Karpas-422 (cell line): ENCODE data around the gene CRPPA. TPM values are rescaled to one million over a fixed set of nuclear protein-coding genes. Genes with fewer than 3 reads are reported as not detected.

ENCODE experiments used
- DNase-seq: peaks from one replicate; pipeline ENCODE4 v3.0.0-alpha.2; 2015
- H2AFZ ChIP-seq: fragments of 200-600 bp; sonication (generic); 2 replicates; pipeline ENCODE4 v1.6.1; 2014; ENCODE audit warnings: antibody characterized with exemption, low read length, mixed read lengths
- H3K27ac ChIP-seq: fragments of 200-600 bp; sonication (generic); 2 replicates; pipeline ENCODE4 v1.5.1; 2014; ENCODE audit warnings: mild to moderate bottlenecking, low read length, moderate library complexity
- H3K27me3 ChIP-seq: fragments of 200-600 bp; sonication (generic); 2 replicates; pipeline ENCODE4 v1.6.1; 2014; ENCODE audit warnings: low read length, mixed read lengths
- H3K36me3 ChIP-seq: fragments of 200-600 bp; sonication (generic); 2 replicates; pipeline ENCODE4 v1.6.1; 2014; ENCODE audit warnings: low read length, mixed read lengths; ENCODE audit not compliant: insufficient read depth
- H3K4me1 ChIP-seq: fragments of 200-600 bp; sonication (generic); 2 replicates; pipeline ENCODE4 v1.6.1; 2014; ENCODE audit warnings: mild to moderate bottlenecking, low read length, mixed read lengths
- H3K4me2 ChIP-seq: fragments of 200-600 bp; sonication (generic); 2 replicates; pipeline ENCODE4 v1.6.1; 2014; ENCODE audit warnings: low read length, low read depth, mild to moderate bottlenecking; ENCODE audit not compliant: poor library complexity, severe bottlenecking
- H3K4me3 ChIP-seq: fragments of 200-600 bp; sonication (generic); 2 replicates; pipeline ENCODE4 v1.5.1; 2014; ENCODE audit warnings: mild to moderate bottlenecking, antibody characterized with exemption, low read length, mixed read lengths
- H3K79me2 ChIP-seq: fragments of 200-600 bp; sonication (generic); 2 replicates; pipeline ENCODE4 v1.6.1; 2014; ENCODE audit warnings: mild to moderate bottlenecking, low read length, mixed read lengths
- H3K9ac ChIP-seq: fragments of 200-600 bp; sonication (generic); 2 replicates; pipeline ENCODE4 v1.6.0; 2014; ENCODE audit warnings: low read length
- H3K9me2 ChIP-seq: fragments of 200-600 bp; sonication (generic), shearing (Covaris generic); replicated peaks from 2 replicates; pipeline ENCODE4 v1.6.0; 2014; ENCODE audit warnings: mild to moderate bottlenecking, low read length, moderate library complexity; ENCODE audit not compliant: insufficient read depth
- H3K9me3 ChIP-seq: fragments of 300-700, 200-600 bp; sonication (generic); 2 replicates; pipeline ENCODE4 v1.6.1; 2014; ENCODE audit warnings: low read length, mixed read lengths
- H4K20me1 ChIP-seq: fragments of 200-600 bp; sonication (generic); 2 replicates; pipeline ENCODE4 v1.6.1; 2014; ENCODE audit warnings: mild to moderate bottlenecking, antibody characterized with exemption, low read length, low read depth; ENCODE audit not compliant: insufficient read depth
- total RNA-seq: library from RNA; depleted of rRNA; stranded (reverse); fragments of >200 nt; shearing (Covaris generic); gene quantifications from 2 replicates; pipeline ENCODE4 v1.2.3, GENCODE V29; 2014; ENCODE audit warnings: low replicate concordance

CRPPA gene
- total RNA-seq, 1 experiment from 2014 or later: 0.07 TPM

DNA sequence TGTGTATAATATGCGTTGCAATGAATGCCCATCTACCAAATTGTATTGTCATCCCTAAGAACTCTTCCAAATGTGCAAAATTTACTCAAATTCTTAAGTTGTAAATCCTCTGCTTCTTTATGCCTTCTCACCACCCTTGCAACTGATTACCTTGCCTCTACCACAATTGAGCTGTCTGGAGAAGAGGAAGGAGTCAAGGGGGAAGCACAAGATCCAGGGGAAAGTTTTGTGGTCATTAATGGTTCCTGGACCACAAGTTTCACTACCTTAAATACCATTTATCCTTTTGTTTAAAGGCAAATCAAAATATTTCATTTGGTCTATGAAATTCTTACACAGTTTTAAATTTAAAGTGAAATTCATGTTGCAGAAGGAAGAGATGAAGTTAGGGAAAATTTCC is 16.7 kb downstream of the CRPPA start:
- Histone ChIP-seq H3K27ac (no peak overlapping the region), H3K9ac (no peak overlapping the region), H3K27me3 (no peaks in the 10 kb centered on the region), H2AFZ (no peak overlapping the region), H3K36me3 (no peaks in the 10 kb centered on the region), H3K9me2 (no peaks in the 10 kb centered on the region), H3K4me1 (no peaks in the 10 kb centered on the region), H3K79me2 (no peaks in the 10 kb centered on the region), H3K4me2 (no peak overlapping the region), H3K9me3 (peaks cover 9% of the 10 kb centered on the region), H4K20me1 (no peaks in the 10 kb centered on the region), H3K4me3 (no peak overlapping the region)
- DNase-seq: no peak

DNA sequence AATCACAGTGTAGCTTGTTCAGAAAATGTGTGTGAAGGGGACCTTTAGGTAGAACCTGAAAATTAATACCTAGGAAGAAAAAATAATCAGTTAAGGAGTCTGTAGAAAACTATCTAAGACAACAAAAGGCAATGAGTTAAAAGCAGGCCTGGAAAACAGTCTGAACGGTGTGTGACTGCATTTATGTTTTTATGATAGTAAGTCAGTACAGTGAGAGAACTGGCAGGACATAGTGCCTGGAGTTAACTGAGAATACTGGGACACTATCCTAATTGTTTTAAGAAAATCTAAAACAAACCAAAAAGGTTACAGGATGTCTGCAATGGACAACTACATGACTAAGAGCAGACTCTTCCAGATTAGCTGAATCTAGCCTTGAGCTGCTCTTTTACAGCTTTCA is 17.9 kb downstream of the CRPPA start:
- Histone ChIP-seq H3K36me3 (no peaks in the 10 kb centered on the region), H4K20me1 (no peaks in the 10 kb centered on the region), H3K79me2 (no peaks in the 10 kb centered on the region), H3K9me2 (no peaks in the 10 kb centered on the region), H3K4me2 (no peak overlapping the region), H3K4me1 (no peaks in the 10 kb centered on the region), H3K9ac (no peak overlapping the region), H3K27ac (no peak overlapping the region), H3K27me3 (no peaks in the 10 kb centered on the region), H3K4me3 (no peak overlapping the region), H3K9me3 (peaks cover 21% of the 10 kb centered on the region), H2AFZ (no peak overlapping the region)
- DNase-seq: no peak

DNA sequence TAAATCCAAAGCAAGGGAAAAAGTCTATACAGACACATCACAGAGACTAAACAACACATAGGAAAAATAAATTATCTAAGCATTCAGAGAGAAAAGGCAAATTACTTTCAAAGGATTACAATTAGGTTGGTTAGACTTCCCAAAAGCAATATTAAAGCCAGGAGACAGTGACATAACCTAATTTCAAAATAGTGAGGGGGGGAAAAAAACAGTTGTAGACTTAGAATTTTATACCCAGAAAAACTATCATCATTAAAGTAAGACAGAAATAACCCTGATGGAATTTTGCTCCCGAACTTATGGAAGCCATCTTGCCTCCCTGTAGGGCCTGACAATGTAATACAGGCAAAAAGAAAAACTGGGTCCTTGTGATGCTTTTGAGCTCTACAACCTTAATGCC is 18.4 kb downstream of the CRPPA start:
- Histone ChIP-seq H3K36me3 (no peaks in the 10 kb centered on the region), H3K9me3 (peaks cover 26% of the 10 kb centered on the region), H3K4me3 (no peak overlapping the region), H4K20me1 (no peaks in the 10 kb centered on the region), H3K4me2 (no peak overlapping the region), H3K9me2 (no peaks in the 10 kb centered on the region), H3K27me3 (no peaks in the 10 kb centered on the region), H3K27ac (no peak overlapping the region), H3K9ac (no peak overlapping the region), H2AFZ (no peak overlapping the region), H3K4me1 (no peaks in the 10 kb centered on the region), H3K79me2 (no peaks in the 10 kb centered on the region)
- no peak for DNase-seq

DNA sequence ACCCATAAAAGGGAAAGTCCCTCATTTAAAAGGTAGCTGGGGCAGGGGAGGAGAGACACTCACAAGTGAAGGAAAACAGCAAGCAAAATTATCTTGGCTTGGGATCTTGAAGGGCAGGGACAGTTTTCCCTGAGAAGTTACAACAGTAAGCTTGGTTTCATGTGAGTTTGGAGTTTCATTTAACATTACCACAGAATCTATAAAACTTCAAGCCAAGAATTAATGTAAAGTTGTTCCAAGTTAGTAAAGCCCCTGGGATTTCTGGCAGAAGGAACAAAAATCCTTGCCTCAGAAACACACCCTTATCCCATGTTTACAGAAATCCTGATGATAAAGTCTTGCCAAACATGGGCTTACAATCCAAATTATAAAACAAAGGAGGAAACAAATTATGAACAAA is 19.2 kb downstream of the CRPPA start:
- Histone ChIP-seq H3K36me3 (no peaks in the 10 kb centered on the region), H3K4me2 (no peak overlapping the region), H3K9ac (no peak overlapping the region), H3K4me1 (no peaks in the 10 kb centered on the region), H3K27me3 (no peaks in the 10 kb centered on the region), H4K20me1 (no peaks in the 10 kb centered on the region), H3K27ac (no peak overlapping the region), H3K4me3 (no peak overlapping the region), H3K9me3 (peaks cover 35% of the 10 kb centered on the region), H3K79me2 (no peaks in the 10 kb centered on the region), H3K9me2 (no peaks in the 10 kb centered on the region), H2AFZ (no peak overlapping the region)
- DNase-seq: no peak

DNA sequence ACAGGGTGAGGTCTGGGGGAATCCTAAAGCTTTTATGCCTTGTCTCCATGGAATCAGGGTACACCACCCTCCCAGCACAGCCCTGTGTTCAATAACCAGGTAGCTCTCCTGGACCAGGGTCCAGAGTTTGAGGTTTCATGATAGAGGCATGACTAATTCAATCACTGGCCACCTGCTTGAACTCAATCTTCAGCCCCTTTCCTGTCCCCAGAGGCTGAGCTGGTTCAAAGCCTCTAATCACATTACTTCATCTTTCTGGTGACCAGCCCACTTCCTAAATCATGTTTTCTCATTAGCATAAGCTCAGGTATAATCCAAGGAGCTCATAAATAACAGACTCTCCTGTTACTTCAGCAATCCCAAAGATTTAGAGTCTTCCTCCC is 20.5 kb downstream of the CRPPA start:
- Histone ChIP-seq H3K27ac (no peak overlapping the region), H3K4me3 (no peak overlapping the region), H3K9me3 (peaks cover 46% of the 10 kb centered on the region), H3K27me3 (no peaks in the 10 kb centered on the region), H3K9ac (no peak overlapping the region), H3K4me2 (no peak overlapping the region), H3K9me2 (no peaks in the 10 kb centered on the region), H3K79me2 (no peaks in the 10 kb centered on the region), H3K4me1 (no peaks in the 10 kb centered on the region), H3K36me3 (no peaks in the 10 kb centered on the region), H4K20me1 (no peaks in the 10 kb centered on the region), H2AFZ (no peak overlapping the region)
- DNase-seq: no peak

DNA sequence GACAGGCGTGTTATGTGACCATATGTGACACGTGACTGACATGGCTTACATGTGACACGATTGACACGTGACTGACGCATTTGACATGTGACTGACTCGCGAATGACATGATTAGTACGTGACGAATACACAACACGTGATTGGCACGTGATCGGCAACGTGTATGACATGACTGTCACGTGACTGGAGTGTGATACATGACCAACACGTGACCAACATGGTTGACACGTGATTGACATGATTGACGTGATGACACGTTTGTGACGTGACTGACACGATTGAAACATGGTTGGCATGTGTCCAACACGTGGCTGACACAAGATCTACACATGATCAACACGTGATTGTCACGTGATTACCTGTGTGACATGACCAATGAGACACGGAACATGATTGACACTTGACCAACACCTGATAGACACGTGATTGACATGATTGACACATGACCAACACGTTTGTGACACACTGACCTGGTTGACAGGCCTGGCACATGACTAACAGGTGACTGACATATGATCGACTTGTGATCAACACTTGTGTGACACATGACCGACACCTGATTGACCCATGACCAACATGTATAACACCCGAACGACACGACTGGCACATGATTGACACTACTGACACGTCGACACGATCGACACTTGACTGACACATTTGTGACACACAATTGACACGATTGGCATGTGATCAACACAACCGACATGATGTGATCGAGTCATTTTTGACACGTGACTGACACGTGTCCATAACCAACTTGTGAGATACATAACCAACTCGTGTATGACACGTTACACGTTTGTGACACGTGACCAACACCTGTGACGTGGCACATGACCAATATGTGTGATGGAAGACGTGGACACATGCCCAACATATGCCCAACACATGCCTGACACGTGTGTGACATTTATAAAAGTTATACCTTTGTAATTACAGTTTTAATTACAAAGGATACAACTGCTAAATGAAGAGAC is 21.1 kb downstream of the CRPPA start:
- Histone ChIP-seq H3K27ac (no peak overlapping the region), H3K9me3 (peaks cover 48% of the 10 kb centered on the region), H3K4me3 (no peak overlapping the region), H3K9me2 (no peaks in the 10 kb centered on the region), H3K27me3 (no peaks in the 10 kb centered on the region), H3K4me2 (no peak overlapping the region), H2AFZ (no peak overlapping the region), H3K36me3 (no peaks in the 10 kb centered on the region), H3K9ac (no peak overlapping the region), H4K20me1 (no peaks in the 10 kb centered on the region), H3K79me2 (no peaks in the 10 kb centered on the region), H3K4me1 (no peaks in the 10 kb centered on the region)
- no peak for DNase-seq

DNA sequence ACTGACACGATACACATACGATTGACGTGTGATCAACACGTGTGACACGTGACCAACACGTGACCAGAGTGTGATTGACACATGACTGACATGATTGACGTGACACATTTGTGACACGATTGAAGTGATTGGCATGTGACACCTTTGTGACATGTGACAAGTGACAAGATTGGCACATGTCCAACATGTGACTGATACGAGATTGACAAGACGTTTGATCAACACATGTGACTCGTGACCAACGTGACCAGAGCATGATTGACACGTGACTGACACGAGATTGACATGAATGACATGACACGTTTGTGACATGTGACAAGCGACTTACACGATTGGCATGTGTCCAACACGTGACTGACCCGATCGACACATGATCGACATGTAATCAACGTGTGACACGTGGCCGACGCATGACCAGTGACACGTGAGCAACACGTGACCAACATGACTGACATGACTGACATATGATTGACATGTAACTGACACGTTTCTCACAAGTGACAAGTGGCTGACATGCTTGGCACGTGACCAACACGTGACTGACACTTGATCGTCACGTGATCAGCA is 22.0 kb downstream of the CRPPA start:
- no peaks in the 10 kb centered on the region for H3K27me3 ChIP-seq
- H3K9me3 ChIP-seq: peaks cover 48% of the 10 kb centered on the region
- no peak overlapping the region for H3K4me3 ChIP-seq
- H2AFZ ChIP-seq: no peak overlapping the region
- H3K4me1 ChIP-seq: no peaks in the 10 kb centered on the region
- no peaks in the 10 kb centered on the region for H3K9me2 ChIP-seq
- H3K79me2 ChIP-seq: no peaks in the 10 kb centered on the region
- no peak overlapping the region for H3K4me2 ChIP-seq
- H3K9ac ChIP-seq: no peak overlapping the region
- H3K27ac ChIP-seq: no peak overlapping the region
- no peaks in the 10 kb centered on the region for H3K36me3 ChIP-seq
- no peak for DNase-seq
- H4K20me1 ChIP-seq: no peaks in the 10 kb centered on the region

DNA sequence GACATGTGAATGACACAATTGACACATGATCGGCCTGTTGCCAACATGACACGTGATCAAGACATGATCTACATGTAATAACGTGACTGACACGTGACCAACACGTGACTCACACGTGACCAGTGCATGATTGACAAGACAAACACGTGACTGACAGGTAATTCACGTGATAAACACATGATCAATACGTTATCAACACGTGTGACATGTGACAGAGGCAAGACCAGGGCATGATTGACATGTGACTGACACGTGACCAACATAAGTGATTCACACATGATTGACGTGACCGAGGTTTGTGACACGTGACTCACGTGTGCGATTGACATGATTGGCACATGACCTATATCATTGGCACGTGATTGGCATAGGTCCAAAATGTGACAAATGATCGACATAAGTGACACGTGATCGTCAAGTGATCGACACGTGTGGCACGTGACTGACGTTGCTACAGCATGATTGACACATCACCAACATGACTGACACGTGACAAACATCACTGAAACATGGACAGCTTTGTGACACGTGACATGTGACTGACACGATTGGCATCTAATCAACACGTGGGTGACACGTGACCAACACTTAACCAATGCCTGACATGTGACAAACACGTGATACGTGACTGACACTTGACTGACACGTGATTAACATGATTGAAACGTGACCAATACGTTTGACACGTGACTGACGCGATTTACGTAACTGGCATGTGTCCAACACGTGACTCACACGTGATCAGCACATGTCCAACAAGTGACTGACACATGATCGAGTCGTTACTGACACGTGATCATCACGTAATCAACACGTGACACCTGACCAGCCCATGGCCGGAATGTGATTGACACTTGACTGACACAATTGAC is 23.0 kb downstream of the CRPPA start:
- no peak overlapping the region for H3K4me2 ChIP-seq
- peaks cover 48% of the 10 kb centered on the region for H3K9me3 ChIP-seq
- no peak overlapping the region for H3K27ac ChIP-seq
- no peaks in the 10 kb centered on the region for H3K4me1 ChIP-seq
- no peaks in the 10 kb centered on the region for H3K79me2 ChIP-seq
- no peaks in the 10 kb centered on the region for H3K9me2 ChIP-seq
- no peak for DNase-seq
- H3K9ac ChIP-seq: no peak overlapping the region
- H3K4me3 ChIP-seq: no peak overlapping the region
- H3K27me3 ChIP-seq: no peaks in the 10 kb centered on the region
- no peaks in the 10 kb centered on the region for H3K36me3 ChIP-seq
- H4K20me1 ChIP-seq: no peaks in the 10 kb centered on the region
- H2AFZ ChIP-seq: no peak overlapping the region
